ENCODE results near the gene DRICH1. TPM values are rescaled to one million over a fixed set of nuclear protein-coding genes. Genes with fewer than 3 reads are reported as not detected.

The DRICH1 gene
- total RNA-seq, 1 experiment from 2014 or later = not detected

DNA sequence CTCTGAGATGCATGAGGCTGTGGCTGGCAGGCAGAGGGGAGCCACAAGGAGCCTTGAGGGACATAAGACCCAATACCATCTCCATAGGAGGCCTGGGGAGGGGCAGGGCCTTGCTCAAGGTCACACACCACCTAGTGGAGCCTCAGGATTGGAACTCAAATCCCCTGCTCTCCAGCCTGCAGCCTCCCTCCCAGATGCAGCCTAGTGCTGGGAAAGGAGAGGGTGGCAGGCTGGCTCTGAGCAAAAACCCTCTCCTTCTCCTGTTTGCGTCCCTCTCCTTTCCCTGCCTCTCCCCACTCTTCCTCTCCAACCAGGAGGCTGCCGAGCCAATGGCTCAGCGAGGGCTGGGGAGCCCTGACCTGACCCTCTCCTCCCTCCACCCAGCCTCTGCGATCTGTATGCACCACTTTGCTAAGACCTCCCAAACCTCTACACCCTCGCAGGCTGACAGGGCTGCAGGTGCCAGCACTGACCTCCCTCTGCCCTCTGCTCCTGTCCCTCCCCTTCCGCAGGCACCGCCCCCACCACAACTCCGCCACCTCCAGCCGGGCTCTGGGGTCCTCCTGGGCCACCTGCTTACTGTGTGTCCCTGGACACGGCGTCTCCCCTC, 66.7 kb downstream of the DRICH1 start:
- in situ Hi-C loops (cut with HindIII; ENCODE audit: low pct_unique_long_range_greater_than_20kb, low sequenced_read_pairs) (no loop called here), intact Hi-C loops (cut with micrococcal nuclease; ENCODE audit: unreplicated experiment) (no loop called here)
- ATAC-seq (peak; percentile 71), DNase-seq (ENCODE audit: low read depth, low spot score) (no peak)
- BruUV-seq (replicated peaks) = no TSS peak
- POLR2A ChIA-PET = no interaction called here
- Histone ChIP-seq H3K4me3 (ENCODE audit: low read depth in 2 of 2, low read length in 2 of 2) (peak overlapping the region; percentile 37 to 48), H3K27ac (ENCODE audit: low read length) (no peak overlapping the region), H3K36me3 (ENCODE audit: control insufficient read depth, insufficient read depth, low read length) (no peaks in the 10 kb centered on the region), H3K9me3 (ENCODE audit: control insufficient read depth, insufficient read depth, low read depth, low read length) (no peaks in the 10 kb centered on the region), H3K4me1 (ENCODE audit: control insufficient read depth, insufficient read depth, low read length) (no peaks in the 10 kb centered on the region), H3K27me3 (ENCODE audit: control insufficient read depth, insufficient read depth, low read length) (no peaks in the 10 kb centered on the region)
- CTCF ChIA-PET = interaction anchor here (0.6 kb wide), 2 partner anchors 26 to 107 kb away, joined by 4 to 11 read pairs; no protein-coding TSS in a partner anchor
- TF ChIP-seq SIN3A (IDR thresholded peaks at IDR 0.05; ENCODE audit: borderline replicate concordance, insufficient read depth, low read depth, low read length) (no peak), TCF7L2 (IDR thresholded peaks at IDR 0.05; ENCODE audit: low read depth, low read length) (no peak), POLR2AphosphoS5 (IDR thresholded peaks at IDR 0.05; ENCODE audit: low read depth, low read length) (no peak)
- TF ChIP-seq, protein P1, sequence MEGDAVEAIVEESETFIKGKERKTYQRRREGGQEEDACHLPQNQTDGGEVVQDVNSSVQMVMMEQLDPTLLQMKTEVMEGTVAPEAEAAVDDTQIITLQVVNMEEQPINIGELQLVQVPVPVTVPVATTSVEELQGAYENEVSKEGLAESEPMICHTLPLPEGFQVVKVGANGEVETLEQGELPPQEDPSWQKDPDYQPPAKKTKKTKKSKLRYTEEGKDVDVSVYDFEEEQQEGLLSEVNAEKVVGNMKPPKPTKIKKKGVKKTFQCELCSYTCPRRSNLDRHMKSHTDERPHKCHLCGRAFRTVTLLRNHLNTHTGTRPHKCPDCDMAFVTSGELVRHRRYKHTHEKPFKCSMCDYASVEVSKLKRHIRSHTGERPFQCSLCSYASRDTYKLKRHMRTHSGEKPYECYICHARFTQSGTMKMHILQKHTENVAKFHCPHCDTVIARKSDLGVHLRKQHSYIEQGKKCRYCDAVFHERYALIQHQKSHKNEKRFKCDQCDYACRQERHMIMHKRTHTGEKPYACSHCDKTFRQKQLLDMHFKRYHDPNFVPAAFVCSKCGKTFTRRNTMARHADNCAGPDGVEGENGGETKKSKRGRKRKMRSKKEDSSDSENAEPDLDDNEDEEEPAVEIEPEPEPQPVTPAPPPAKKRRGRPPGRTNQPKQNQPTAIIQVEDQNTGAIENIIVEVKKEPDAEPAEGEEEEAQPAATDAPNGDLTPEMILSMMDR (IDR thresholded peaks at IDR 0.05) = no peak; the same call in 1 of the 2 replicates
- TF ChIP-seq, protein P2, sequence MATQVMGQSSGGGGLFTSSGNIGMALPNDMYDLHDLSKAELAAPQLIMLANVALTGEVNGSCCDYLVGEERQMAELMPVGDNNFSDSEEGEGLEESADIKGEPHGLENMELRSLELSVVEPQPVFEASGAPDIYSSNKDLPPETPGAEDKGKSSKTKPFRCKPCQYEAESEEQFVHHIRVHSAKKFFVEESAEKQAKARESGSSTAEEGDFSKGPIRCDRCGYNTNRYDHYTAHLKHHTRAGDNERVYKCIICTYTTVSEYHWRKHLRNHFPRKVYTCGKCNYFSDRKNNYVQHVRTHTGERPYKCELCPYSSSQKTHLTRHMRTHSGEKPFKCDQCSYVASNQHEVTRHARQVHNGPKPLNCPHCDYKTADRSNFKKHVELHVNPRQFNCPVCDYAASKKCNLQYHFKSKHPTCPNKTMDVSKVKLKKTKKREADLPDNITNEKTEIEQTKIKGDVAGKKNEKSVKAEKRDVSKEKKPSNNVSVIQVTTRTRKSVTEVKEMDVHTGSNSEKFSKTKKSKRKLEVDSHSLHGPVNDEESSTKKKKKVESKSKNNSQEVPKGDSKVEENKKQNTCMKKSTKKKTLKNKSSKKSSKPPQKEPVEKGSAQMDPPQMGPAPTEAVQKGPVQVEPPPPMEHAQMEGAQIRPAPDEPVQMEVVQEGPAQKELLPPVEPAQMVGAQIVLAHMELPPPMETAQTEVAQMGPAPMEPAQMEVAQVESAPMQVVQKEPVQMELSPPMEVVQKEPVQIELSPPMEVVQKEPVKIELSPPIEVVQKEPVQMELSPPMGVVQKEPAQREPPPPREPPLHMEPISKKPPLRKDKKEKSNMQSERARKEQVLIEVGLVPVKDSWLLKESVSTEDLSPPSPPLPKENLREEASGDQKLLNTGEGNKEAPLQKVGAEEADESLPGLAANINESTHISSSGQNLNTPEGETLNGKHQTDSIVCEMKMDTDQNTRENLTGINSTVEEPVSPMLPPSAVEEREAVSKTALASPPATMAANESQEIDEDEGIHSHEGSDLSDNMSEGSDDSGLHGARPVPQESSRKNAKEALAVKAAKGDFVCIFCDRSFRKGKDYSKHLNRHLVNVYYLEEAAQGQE (IDR thresholded peaks at IDR 0.05; ENCODE audit: insufficient read depth in 1 of 2, low read depth in 2 of 2, low read length in 1 of 2) = no peak

DNA sequence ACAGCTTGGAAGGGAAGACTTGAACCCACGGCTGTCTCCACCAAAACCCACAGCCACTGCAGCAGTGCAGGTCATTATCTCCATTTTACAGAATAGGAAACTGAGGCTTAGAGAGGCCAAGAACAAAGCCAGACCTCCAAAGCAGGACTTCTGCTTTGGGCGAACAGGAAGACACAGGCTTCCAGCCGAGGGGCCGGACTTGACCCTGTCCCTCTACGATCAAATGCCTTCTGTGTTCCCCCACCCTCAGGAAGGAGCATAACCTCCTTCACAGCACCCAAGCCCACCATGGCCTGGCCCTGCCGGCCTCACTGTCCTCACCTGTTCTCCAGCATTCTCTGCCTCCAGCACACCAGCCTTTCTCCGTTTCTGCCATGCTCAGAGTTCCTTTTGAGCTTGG, 67.8 kb downstream of the DRICH1 start:
- TF ChIP-seq POLR2AphosphoS5 (IDR thresholded peaks at IDR 0.05; ENCODE audit: low read depth, low read length) = no peak
- Histone ChIP-seq H3K9me3 (ENCODE audit: control insufficient read depth, insufficient read depth, low read depth, low read length) (no peaks in the 10 kb centered on the region), H3K4me1 (ENCODE audit: control insufficient read depth, insufficient read depth, low read length) (no peaks in the 10 kb centered on the region), H3K27ac (ENCODE audit: low read length) (no peak overlapping the region), H3K36me3 (ENCODE audit: control insufficient read depth, insufficient read depth, low read length) (no peaks in the 10 kb centered on the region), H3K4me3 (ENCODE audit: low read depth in 2 of 2, low read length in 2 of 2) (no peak overlapping the region), H3K27me3 (ENCODE audit: control insufficient read depth, insufficient read depth, low read length) (no peaks in the 10 kb centered on the region)
- DNase-seq (ENCODE audit: low read depth, low spot score) (no peak), ATAC-seq (no peak)
- no TSS peak for BruUV-seq (replicated peaks)
- intact Hi-C loops (cut with micrococcal nuclease; ENCODE audit: unreplicated experiment) (no loop called here), in situ Hi-C loops (cut with HindIII; ENCODE audit: low pct_unique_long_range_greater_than_20kb, low sequenced_read_pairs) (no loop called here)
- ChIA-PET CTCF (interaction anchor here (0.7 kb wide), 1 partner anchor 199 kb away, joined by 4 read pairs; no protein-coding TSS in a partner anchor), POLR2A (no interaction called here)

DNA sequence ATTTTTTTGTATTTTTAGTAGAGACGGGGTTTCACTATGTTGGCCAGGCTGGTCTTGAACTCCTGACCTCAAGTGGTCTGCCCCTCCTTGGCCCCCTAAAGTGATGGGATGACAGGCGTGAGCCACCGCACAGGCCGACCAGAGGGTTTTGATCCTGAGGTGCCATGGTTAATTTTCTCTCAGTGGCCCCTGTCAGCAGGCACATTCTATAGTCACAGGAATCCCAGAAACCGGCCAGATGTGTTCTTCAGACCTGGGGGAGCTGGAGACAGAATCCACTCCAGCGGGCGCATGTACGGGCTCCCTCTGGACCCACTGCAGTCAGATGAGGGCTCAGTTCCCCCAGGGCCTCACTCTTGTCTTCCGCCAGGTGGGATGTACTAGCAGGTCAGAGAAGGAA, 69.0 kb downstream of the DRICH1 start:
- H3K27me3 ChIP-seq (ENCODE audit: control insufficient read depth, insufficient read depth, low read length) = no peaks in the 10 kb centered on the region
- intact Hi-C loops (cut with micrococcal nuclease; ENCODE audit: unreplicated experiment) = no loop called here
- no peak overlapping the region for H3K27ac ChIP-seq (ENCODE audit: low read length)
- ATAC-seq (no peak), DNase-seq (ENCODE audit: low read depth, low spot score) (no peak)
- BruUV-seq (replicated peaks) = no TSS peak
- ChIA-PET CTCF (no interaction called here), POLR2A (no interaction called here)
- in situ Hi-C loops (cut with HindIII; ENCODE audit: low pct_unique_long_range_greater_than_20kb, low sequenced_read_pairs) = no loop called here
- no peaks in the 10 kb centered on the region for H3K4me1 ChIP-seq (ENCODE audit: control insufficient read depth, insufficient read depth, low read length)
- no peaks in the 10 kb centered on the region for H3K36me3 ChIP-seq (ENCODE audit: control insufficient read depth, insufficient read depth, low read length)
- H3K9me3 ChIP-seq (ENCODE audit: control insufficient read depth, insufficient read depth, low read depth, low read length) = no peaks in the 10 kb centered on the region
- TF ChIP-seq, protein P1 (IDR thresholded peaks at IDR 0.05) = no peak
- TF ChIP-seq POLR2AphosphoS5 (IDR thresholded peaks at IDR 0.05; ENCODE audit: low read depth, low read length) (no peak), SIN3A (IDR thresholded peaks at IDR 0.05; ENCODE audit: borderline replicate concordance, insufficient read depth, low read depth, low read length) (no peak), TCF7L2 (IDR thresholded peaks at IDR 0.05; ENCODE audit: low read depth, low read length) (no peak)
- TF ChIP-seq, protein P2 (IDR thresholded peaks at IDR 0.05; ENCODE audit: insufficient read depth in 1 of 2, low read depth in 2 of 2, low read length in 1 of 2) = no peak
- H3K4me3 ChIP-seq (ENCODE audit: low read depth in 2 of 2, low read length in 2 of 2) = no peak overlapping the region
